Globus pallidus (tissue), 1 donor: Measurements from ENCODE around the gene SORBS1.

Source experiments
- DNase-seq: peaks from one replicate; pipeline ENCODE4 v3.0.0-alpha.2; 2015; ENCODE audit warnings: low spot score

Gene SORBS1

DNA sequence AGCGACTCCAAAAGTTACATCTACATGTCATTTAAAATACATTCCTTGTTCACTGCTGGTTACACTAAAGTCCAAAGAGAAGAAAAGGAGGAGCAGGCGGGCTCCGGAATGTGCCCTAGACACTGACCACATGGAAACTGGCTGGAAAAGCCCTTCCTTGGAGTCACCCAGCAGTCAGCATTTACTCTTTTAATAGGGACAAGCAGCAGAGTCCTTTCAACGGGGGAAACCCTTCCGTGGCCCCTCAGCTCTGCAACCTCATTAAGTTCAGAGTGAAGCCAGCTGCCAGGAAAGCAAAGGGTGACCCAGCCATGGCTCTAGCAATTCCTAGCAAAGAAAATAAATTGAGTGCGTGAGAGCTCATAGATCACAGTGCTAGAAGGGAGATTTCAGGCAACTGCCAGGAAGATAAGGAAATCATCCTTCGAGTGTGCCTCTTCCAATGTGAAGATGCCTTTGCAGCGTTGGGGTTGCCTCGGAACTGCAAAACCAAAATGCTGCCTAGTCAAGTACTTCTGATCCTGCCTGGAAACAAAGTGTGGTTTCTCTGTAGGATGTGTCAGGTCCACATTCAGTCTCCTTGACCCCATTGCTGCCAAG lies 101.6 kb downstream of the SORBS1 start:
- DNase-seq, result no peak

DNA sequence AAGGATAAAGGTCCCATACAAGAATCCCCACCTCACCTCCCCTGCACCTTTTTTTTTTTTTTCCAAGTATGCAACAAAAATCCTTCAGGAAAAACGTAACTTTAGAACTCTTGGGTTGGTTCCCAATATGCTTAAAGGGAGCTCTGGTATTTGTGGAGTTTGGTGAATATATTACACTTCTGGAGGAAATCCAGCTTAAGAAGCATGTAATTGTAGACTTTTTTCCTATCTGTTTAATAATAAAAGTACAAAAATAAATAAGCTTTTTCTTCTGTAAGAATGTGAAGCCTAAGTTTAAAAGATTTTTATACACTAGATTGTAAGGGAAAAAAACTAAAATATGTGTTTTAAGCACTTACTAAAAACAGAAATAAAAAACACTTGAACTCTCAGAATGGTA lies 102.3 kb downstream of the SORBS1 start:
- DNase-seq, result no peak

DNA sequence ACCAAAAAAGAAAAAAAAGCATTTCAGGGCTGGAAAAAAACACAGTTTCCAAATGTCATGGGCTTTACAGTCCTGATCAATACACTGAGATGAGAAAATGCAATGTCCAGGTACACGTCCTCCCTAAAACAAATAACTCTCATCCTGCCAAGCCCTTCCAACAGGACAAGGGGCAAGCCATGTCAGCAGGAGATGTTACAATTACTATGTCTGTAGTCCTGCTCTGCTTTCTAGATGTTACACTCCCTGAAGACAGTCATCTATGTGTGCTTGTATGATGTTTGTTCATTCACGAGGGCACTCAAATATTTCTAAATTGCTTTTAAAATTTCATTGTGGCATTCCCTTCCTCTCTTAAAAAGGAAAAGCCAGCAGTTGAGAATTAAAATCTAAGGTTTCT lies 103.2 kb downstream of the SORBS1 start:
- DNase-seq, result no peak

DNA sequence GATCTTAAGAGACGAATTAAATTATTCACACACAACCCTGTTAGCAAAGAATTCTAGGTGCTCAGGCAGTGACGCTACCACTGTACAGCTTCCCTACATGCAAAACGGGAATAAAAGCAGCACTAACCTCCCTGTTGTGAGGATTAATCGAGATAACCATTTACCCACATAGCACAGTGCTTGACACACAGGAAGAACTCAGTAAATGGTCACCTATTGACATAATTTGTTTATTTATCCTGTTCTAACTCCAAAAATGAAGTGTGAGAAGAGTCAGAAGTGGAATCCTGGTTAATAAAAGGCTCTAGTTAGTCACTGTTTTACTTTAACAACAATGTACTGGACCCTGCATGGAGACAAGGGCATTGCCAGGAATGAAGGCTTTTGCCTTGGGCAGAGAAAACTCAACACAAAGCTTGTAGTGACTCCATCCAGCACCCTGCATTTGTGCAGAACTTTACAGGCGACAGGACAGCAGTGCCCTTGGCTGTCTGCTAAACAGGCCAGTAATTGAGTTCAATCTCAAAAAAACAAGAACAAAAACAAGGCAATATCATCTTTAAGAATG lies 103.8 kb downstream of the SORBS1 start:
- DNase-seq, result no peak

DNA sequence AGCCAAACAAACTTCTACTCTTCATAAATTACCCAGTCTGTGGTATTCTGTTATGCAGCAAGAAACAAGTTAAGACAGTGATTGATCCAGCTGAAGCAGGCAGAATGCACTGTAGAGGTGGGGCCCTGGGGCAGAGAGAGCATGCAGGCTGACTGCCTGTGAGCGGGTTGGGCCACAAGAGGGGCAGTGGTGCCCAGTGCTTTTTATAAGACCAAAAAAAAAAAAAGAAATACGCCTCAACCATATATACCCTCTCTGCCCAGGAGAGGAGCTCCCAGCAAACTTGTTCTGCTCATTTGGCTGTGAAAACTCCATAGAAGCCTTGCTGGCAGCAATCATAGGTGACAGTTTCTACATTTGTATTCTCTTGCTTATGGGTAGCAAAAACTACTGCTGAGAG lies 104.7 kb downstream of the SORBS1 start:
- DNase-seq, result no peak

DNA sequence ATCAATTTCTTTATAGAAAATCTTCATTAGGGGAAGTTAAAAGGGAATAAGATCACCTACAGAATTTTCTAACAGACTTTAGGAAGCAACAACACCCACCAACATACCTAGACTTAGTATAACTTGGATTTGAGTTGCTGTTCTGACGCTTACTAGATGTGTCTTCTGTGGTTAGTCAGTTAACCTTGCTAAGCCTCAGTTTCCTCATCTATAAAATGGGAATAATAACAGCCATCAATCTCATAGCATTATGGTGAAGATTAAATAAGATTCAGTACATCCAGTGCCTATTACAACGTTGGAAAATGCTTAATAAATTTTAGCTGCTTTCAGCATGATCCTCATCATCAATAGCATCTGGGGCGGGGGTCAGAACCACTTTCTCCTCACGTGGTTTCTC lies 106.2 kb downstream of the SORBS1 start:
- no peak for DNase-seq

DNA sequence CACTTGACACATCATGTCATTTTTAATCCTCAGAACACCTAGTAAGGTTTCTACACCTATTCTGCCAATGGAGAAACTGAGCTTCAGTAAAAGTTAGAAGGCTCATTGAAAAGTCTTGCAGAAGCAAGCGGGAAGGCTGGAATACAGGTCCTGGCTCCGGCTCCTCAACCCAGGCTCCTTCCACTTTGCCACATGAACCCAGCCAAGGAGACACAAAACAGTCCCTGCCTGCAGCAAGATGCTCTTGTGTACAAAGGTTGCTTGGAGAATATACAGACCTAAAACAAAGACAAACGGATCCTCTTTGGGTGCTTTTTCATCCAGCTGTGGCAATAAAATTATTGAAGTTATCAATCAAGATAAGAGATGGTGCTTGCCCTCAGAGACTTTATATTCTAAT lies 106.8 kb downstream of the SORBS1 start:
- no peak for DNase-seq

DNA sequence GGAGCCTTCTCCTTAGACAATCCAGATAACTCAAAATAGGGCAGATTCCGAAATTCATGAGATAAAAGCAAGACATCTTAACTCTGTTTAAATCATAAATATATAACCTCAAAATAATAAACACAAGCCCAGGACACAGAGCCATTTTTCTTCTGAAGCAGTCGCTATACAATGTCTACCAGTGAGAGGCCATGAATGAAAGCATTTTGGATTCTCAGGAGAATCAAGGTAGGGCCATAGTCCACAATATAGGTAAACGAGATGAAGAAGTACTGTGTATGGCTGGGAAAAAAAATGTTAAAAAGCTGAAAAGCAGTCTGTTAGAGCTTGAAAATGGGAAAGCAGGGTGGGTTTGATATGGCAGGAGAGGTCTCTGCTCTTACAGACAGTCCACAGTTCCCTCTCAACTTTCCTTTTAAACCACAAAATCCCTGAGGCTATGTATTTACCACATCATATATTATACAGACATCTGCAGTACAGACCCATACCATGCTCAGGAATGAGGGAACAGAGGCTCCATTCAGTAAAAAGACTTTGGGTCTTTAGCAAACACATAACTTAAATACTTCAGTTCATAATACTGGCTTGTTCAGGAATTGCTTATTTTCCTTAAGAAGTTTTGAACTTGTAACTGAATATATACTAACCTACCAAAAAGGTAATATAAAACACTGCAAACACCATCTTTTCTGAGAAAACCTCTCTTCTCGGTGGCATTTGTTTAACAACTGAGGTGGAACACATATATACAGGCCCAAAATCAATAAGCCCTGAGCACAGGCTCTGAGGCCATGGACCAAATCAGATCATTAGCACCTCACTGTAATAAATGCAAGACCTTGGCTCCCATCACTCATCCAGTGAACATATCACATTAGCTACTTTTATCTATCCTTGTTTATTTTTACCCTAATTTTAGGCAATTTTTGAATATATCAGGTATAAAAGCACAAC lies 109.3 kb downstream of the SORBS1 start:
- no peak for DNase-seq

DNA sequence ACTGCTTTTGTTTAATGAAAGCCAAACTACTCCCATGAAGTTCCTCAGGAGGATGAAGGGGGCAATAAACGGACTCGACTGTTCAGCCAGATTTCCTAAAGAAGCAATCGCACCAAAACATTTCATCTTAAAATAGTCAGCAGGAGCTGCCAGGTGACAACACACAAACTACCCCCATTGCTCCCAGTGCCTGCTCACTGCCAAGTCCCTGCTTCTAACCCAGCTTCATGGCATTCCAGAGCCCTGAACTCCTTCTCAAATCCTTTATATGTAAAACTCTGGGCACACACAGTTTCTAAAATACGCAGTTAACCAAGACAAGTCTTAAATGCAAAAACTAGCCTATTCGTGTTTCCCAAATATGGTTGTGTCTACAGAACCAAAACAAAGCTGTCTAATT lies 110.0 kb downstream of the SORBS1 start:
- DNase-seq, result no peak

DNA sequence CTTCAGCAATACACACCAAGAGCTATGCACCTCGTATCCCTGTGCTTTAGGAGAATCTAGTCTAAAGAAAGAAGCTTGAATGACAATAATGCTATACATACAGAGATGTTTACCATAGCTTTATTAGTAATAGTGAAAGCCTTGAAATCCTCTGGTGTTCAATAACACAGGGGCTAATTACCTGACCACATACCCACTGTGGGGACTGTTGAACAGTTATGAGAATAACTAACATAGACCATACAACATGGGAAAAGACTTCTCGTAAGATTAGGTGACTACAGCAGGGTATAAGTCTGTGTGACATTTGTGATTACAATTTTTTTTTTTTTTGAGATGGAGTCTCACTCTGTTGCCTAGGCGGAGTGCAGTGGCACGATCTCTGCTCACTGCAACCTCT lies 111.0 kb downstream of the SORBS1 start:
- DNase-seq, result no peak

DNA sequence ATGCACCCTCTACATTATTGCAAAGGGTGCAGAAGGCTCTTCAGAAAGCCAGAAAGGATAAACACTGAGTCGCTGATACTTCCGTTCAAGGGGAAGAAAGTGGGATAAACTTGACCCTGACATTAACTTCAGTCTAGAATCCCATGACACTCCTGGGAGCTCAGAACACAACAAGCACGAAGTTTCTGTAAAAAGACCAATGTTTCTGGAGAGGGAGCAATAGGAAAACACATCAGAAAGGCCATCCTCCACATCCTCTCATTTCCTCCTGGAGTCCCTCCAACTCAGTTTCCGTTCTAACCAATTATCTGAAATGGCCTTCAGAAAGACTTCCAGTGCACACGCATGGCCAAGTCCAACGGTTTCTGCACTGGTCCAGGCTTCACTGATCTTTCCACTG lies 113.5 kb downstream of the SORBS1 start:
- no peak for DNase-seq

DNA sequence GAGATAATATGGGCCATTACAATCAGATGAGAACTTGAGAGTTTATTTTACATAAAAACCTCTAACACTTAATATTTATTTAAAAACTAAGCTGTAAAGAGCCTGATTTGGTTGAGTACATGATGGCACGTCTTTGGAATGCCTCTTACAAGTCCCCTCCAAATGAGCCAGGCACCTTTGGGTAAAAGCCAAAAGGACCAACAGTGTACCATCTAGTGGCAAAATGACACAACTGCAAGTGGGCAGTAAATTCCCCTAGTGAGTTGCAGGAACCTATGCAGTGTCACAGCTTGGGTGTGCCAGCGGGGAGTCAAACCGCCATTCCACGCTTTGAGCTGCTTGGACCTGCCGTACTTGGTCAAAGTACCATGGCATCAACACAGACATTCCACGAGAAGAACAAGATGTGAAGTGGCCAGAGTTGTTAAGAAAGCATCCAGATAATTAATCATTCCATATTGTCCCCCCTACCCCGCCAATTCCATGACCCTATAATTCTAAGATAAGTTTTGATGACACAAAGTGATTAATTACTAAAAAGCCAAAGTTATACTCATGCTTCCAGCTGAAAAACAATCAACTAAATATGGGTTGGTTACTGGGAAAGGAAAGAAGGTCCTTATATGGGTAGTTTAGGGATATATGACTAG lies 115.2 kb downstream of the SORBS1 start:
- peak; percentile 66 for DNase-seq

DNA sequence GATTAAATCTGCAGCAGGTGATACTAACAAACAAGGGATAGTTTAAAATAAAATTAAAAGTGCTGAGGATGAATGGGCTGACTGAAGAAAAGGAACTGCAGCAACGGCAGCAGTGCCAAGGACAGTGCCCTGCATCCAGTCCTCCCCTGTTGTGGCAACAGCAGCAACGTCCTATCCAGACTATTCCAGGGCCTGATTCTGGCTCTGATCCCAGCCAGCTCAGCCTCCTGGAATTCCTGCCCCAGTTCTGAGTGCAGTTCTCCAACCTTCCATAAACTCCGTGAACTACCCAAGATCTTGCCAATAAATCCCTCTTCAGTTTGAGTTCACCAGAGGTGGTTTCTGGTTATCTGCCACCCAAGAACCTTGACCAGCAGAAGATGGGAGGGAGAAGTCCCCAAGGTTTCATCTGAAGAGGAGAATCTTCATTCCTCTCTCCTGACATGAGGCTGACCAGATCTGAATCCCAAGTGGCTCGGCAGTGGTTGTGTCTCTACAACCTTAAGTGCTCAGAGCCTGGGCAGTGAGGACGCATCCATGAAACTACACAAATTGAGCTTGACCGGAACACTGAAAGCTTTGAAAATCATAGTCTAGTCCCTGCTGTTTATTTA lies 115.8 kb downstream of the SORBS1 start:
- DNase-seq, result peak; percentile 60

DNA sequence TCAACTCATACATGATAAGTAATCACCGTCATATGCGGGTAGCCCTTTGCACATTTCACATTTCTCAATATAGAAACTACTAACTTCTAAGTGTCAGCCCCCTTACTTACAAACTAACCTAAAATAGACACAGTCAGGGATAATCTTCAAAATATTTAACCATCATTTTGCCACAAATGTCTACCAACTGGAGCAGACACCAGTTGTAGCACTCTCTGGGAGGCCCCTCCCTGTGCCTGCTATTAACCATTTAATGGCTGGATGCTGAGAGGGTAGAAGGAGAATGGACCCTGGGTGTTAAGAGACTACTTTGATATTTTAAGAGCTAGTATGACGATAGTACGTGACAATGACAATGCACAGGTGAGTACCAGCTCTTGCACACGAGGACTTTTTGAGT lies 116.4 kb downstream of the SORBS1 start:
- no peak for DNase-seq

DNA sequence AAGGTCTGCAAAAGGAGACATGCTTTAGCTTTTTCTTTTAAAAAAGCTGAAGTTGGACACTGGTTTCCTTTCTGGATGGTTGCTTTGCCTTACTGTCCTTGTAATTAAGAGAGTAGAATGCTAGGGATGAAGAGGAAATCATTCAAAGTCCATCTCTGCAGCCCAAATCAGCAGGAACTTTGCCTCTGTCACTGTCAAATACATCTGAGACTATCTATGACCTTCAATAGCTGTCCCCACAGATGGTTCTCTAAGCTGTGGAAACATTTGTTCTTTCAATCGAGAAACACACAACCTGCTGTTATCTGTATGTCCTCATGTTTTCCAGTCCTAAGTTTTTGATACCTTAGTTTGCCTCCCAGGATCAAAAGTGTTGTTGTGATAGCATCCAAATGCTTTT lies 117.5 kb downstream of the SORBS1 start:
- DNase-seq, result no peak

DNA sequence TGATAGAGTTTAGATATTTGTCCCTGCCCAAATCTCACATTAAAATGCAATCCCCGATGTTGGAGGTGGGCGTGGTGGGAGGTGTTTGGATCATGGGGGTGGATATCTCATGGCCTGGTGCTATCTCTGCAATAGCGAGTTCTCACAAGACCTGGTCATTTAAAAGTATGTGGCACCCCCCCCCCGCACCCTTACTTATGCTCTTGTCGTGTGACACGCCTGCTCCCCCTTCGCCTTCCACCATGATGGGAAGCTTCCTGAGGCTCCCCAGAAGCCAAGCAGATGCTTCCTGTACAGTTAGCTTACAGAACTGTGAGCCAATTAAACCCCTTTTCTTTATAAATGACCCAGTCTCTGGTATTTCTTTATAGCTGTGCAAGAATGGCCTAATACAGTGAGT lies 118.8 kb downstream of the SORBS1 start:
- no peak for DNase-seq

DNA sequence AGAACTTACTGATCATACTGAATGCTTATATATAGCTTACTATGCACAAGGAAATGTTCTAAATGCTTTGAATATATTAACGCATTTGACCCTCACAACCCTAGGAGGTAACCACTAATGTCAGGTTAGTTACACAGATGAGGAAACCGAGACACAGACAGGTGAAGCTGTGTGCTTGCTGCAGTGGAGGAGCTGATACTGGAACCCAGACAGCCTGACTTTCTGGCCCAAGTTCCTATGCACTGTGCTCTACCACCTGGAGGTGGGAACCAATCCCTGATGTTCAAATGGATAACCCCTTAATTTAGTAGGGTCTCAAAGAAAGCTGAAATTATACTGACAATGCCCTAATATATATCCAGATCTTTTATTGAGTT lies 119.6 kb downstream of the SORBS1 start:
- no peak for DNase-seq

DNA sequence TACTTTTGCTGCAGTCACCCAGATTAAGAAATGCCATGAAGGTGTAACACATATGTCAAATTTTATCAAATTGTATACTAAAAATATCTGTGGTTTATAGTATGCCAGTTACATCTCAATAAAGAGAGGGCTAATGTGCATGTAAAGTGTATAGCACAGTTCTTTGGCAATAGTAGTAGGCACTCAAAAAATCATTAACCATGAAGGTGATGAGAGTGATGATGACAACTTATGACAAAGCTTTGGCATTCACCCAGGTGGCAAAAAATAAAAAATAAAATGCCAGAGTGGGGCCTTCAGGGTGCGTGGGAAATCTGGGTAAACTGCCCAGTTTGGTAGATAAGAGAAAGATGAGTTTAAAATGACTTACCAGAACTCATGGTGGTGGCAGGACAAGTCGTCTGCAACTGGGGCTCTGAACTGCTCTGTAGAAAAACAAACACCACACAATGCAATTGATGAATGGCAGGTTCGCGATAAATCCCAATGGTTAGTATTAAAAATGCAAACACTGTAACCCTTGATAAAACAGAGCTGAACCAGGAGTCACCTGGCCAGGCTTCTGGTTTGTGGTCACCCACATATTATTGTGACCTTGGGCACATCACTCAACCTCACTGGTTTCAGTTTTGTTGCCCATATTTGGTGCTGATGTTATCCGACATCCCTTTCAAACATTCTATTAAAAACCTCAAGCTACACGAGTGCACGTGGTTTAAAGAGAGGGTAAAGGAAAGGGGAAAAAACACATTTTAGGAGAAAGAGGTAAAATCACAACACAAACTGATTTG lies 120.2 kb downstream of the SORBS1 start:
- no peak for DNase-seq

DNA sequence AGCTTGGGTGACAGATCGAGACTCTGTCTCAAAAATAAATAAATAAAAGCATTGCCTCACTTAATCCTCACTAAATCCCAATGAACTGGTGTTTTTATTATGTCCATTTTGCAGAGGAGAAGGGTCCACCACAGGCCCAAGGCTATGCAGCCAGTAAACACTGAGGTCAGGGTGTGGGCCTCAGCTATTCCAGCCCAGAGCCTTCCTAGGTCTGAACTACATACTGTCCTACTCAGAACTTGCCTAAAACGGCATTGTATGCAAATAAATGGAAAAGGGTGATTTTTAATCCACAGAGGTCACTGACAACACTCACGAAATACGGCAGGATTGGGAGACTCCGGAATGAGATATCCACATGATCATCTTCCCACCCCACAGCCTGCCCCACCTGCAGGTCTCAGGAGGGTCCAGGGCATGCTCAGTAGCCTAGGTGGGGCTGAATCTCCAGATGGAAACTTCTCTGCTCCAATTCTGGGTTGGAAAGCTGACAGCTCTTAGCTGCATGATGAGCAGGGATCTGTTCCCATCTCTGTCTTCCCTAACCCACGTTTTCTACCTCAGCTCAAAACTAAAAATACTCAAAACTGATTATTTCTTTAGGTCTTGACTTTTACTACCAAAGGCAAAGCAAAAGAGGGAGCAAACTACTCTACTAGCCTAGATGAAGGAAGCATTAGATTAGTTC lies 121.0 kb downstream of the SORBS1 start:
- DNase-seq, result no peak

DNA sequence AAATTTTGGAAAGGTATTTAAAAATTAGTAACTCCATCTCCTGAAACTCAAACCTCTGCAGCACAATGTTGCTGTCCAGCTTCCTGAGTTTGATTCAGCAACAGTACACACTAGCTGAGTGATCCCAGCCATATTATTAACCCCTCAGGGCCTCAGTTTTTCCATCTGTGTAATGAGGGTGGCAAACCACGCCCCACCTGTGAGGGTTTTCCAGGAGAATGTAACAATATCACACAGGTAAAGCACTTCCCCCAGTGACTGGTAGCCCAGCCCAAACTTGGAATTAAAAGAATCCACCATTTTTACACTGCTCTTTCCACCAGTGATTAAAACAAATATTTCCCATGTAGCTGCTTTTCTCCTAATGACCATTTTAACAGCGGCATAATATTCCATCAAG lies 122.4 kb downstream of the SORBS1 start:
- DNase-seq, result no peak

DNA sequence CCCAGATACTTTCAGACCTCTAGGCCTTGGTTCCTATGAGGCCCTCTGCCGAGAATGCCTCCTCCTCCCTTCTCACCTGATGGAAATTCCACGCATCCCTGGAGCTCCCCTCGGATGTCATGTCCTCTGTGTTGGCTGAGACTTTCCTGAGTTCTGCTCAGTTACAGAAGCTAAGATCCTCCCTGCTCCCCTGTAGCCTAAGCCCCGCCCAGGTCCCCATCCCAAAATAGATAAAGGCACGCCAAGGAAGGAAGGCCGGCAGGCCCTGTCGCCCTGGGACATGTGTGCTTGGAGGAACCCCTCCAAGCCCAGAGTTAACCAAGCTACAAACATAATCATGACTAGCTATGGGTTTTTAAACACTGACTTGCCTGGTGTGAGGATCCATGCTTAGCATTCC lies 123.5 kb downstream of the SORBS1 start:
- DNase-seq, result no peak
